Vagina (tissue), 2 donors: ENCODE measurements around the gene TMEM178B.

Source experiments
- POLR2A ChIP-seq, 2 donors: fragments of 450-650 bp; IDR thresholded peaks; one replicate each; pipeline ENCODE4 v1.6.1; 2017; ENCODE audit warnings: antibody characterized with exemption in 2 of 2, mild to moderate bottlenecking in 2 of 2, moderate library complexity in 2 of 2
- POLR2AphosphoS5 ChIP-seq, 2 donors: sonication (generic); formaldehyde crosslinking; IDR thresholded peaks; one replicate each; pipeline ENCODE4 v1.9.0; 2017; ENCODE audit warnings: antibody characterized with exemption in 2 of 2, mild to moderate bottlenecking in 2 of 2, low read depth in 1 of 2; ENCODE audit not compliant: insufficient read depth in 1 of 2
- TF ChIP-seq, protein P1 (sequence below), 3 experiments: fragments of 450-650 bp in 2 of 3; fragments of 200-600 bp in 1 of 3; sonication (generic) in 1 of 3; IDR thresholded peaks; one replicate each; pipeline ENCODE4 v1.5.1; 2017 to 2019; ENCODE audit warnings: antibody characterized with exemption in 3 of 3, mild to moderate bottlenecking in 2 of 3, moderate library complexity in 2 of 3

DNA sequence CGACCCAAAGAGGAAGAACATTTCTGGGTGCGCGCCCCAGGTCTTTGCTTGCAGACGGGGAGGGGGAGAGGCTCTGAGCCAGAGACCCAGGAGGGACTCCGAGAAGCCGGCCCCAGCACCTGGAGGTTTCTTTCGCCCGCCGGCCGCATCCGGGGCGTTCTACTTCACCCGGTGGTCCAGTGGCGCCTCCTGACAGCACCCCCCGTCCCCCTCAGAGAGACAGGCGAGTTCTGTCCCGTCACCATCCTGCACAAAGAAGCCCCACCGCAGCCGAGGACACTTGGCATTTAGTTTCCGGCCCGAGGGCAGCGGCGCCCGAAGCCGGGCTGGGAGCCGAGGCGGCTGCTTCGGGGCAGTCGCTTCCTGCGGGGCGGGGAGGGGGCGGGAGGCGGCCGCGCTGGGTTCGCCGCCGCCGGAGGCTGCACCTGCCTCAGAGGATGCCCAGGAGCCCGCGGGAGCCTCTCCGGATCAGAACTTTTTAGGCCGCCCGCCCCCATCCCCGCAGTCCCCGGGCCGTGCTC, at the start of gene TMEM178B:
- TF ChIP-seq, protein P1, sequence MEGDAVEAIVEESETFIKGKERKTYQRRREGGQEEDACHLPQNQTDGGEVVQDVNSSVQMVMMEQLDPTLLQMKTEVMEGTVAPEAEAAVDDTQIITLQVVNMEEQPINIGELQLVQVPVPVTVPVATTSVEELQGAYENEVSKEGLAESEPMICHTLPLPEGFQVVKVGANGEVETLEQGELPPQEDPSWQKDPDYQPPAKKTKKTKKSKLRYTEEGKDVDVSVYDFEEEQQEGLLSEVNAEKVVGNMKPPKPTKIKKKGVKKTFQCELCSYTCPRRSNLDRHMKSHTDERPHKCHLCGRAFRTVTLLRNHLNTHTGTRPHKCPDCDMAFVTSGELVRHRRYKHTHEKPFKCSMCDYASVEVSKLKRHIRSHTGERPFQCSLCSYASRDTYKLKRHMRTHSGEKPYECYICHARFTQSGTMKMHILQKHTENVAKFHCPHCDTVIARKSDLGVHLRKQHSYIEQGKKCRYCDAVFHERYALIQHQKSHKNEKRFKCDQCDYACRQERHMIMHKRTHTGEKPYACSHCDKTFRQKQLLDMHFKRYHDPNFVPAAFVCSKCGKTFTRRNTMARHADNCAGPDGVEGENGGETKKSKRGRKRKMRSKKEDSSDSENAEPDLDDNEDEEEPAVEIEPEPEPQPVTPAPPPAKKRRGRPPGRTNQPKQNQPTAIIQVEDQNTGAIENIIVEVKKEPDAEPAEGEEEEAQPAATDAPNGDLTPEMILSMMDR (IDR thresholded peaks at IDR 0.05), result no peak
- no peak for TF ChIP-seq POLR2A (IDR thresholded peaks at IDR 0.05)
- no peak for TF ChIP-seq POLR2AphosphoS5 (IDR thresholded peaks at IDR 0.05; ENCODE audit: insufficient read depth in 1 of 2, low read depth in 1 of 2)
